GM21515 (cell line): Measurements from ENCODE around the gene MBNL1.

ENCODE experiments used
- ATAC-seq: cut with Tn5 transposase; IDR thresholded peaks from one replicate; pipeline ENCODE4 v1.9.1; 2021; ENCODE audit not compliant: unreplicated experiment

MBNL1 gene

DNA sequence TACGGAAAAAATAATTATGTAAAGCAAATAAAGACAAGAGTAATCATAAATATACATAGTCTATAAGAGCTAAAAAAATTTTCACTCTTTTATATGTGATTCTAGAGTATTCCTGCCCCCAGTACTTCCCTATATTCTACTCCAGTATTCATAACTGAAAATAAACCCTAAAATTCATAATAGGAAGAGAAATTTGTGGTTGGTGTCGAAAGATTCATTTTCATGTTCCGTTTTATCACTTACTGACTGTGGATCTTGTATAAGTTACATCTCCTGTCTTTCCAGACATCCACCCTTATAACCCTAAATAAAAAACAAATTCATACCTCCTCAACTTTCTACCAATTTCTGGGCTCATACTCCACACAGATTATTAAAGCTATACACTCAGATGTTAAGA, 16.0 kb upstream of the MBNL1 start:
- no peak for ATAC-seq

DNA sequence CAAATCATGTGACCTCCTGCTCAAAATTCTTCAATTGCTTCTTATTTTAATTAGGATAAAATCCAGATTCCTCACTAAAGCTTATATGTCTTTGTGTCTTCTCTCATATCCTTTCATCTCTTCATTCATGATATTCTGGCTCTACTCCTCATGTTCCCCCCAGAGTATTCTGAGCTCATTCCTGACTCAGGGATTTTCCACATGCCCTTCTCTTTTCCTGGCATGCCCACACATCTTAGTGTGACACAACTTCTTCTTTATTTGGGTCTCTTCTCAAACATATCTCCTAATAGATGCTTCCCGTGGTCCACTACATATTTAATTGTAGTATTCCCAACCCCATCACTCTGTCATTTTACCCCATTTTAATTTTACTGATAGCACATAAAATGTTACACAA, 15.2 kb upstream of the MBNL1 start:
- ATAC-seq = no peak

DNA sequence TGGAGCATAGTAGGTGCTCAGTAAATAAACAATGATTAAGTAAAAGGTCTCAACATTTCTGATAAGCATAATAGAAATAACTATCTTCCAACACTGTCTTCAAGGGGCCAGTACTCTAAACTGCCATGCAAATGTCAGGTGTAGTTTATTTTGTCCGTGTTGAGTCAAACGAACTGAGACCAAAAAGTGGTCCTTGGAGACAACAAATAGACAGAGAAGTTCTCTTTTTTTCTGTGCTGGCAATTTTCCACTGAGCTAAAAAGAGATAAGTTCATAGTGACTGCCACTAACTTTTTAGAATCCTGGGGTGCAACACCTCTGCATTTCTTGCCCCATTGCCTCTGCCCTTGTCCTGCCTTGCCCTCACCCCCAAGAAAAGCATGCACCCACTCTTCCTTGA, 14.7 kb upstream of the MBNL1 start:
- no peak for ATAC-seq

DNA sequence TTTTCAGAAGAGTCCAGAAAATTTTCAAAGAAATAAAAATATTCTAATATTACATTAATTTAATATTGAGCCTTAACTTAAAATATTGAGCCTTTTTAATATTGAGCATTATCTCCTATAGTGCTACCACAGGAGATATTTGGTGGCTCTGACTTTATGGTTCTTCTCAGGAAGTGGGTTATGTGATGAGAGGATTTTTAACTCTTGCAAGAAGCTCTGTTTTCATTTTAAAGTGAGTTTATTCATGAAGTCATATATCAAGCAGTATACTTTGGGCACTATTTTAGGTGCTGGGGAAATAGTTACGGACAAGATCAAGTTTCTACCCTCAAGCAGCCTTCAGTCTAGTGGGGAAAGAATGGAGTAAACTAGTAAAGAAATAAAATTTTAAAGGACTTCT, 13.4 kb upstream of the MBNL1 start:
- ATAC-seq = no peak

DNA sequence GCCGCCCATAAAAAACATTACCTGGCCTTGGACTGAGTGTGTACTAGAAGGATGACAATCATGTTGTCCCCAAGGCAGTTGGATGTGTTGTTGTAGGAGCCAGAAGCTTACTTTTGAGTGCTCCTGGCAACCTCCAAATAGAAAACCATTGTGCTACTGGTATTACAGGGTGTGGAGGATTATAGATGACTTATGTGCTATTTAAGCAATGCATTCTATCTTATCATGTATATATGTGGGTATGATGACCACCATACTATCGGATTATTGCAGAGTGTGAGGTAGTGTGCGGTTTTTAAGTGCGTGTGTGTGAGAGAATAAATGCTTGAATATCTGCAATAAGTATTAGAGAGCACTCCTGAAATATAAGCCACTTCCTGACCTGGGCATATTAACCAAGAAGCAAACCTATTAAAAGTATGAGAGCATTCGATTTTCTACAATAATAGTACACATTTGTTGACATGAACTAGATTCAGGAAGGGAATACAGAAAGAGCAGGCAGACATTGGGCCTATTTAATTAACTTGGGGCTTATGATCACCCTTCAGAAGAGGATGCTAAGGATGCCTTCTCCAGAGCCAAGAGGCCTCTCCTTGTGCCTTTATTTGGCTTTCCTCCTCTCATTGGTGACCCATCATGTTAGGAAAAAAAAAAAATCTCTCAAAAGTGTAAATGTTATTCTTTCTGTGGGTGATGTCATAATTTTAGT, 11.7 kb upstream of the MBNL1 start:
- no peak for ATAC-seq

DNA sequence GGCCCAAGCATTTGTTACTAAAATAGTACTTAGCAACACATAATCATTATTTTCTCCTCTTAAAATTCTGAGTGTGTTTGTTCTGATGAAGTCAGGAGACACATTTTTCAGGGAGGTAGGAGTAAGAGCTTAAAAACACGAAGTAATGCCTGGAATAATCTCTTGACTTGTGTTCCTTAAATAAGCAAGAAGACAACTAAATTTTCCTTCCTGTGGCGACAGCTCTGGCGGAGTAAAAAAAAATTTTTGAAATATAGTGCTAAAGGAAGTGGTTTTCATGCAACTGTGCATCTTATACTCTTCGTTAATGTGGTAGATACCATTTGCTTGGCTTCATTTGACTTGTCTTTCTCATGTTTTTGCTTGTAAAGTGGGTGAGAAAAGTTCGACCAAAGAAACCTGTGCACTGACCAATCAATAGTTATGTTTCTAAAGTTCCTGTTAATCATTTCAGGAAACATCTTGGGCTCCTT, 11.1 kb upstream of the MBNL1 start:
- peak; percentile 77 for ATAC-seq

DNA sequence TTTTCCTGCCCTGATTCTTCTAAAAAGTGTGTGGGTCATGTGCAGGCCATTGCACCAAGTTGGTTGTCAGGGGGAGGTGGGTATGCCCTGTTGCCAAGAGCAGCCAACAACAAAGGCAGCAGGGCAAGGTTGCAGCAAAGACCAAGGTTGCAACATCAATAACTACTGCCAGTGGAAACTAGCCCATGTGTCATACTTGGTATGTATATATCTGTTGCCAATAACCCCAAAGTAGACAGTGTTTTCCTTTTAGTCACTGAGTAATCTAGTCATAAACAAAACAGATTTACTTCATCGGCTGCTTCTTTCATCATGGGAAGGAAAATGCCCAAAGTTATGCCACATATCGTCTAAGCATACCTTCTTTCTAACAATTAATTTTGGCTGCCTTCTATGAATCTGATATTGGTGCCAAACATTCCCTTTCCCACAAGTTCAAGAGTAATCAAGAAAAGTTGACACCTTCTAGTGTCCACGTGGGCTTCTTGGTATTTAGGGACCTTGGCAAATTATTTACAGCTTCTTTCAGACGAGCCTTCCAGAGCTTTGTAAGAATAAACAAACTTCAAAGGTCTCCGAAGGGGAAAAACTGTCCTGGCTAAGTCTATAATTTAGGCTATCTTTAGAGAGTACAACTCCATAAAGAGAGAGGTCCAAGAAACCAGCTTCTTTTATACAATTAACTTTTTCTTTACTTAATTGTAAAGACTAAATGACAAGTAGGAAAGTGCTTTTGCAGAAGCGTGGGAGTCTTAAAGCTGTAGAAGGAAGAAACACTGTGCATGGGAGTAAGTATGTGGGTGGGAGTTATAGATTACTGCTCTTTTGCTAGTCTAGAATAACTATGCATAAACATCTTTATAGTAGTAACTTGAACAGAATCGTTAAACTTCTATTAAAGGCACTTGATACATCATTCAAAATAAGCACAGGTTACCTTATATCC, 10.0 kb upstream of the MBNL1 start:
- no peak for ATAC-seq

DNA sequence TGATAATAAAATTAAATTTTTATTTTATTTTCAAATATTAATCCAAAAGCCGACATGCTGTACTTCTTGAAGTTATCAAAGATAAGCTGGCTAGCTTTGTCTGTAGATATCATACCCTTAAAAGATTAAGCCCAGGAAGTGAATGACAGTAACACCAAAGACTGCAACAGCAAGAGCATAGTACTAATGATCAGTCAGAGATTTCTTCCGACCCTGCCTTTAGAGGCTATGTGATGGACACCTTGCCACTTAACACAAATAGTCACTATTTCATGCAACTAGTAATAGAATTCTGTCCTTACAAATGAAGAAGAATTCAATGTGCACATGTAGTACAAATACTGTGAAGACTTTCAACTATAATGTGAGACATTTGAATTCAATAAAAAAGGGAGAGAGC, 9.3 kb upstream of the MBNL1 start:
- no peak for ATAC-seq

DNA sequence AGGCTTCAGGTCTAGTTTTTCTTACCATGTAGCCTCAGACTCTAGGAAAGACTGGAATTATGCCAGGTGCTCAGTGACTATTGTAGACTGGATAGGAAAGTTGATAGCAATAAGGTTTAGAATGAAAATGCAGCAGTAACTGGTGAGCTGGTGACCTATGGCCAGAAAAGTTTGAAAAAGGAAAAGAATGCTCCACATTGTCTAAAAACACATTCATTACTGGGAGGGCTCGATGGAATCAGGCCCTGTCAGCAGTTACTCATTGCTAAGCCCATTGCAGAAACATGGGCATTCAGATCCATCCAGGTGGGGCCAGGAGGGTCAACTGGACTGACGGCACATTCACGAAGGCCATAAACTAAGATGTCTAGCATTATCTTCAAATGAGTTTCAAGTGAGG, 8.7 kb upstream of the MBNL1 start:
- no peak for ATAC-seq

DNA sequence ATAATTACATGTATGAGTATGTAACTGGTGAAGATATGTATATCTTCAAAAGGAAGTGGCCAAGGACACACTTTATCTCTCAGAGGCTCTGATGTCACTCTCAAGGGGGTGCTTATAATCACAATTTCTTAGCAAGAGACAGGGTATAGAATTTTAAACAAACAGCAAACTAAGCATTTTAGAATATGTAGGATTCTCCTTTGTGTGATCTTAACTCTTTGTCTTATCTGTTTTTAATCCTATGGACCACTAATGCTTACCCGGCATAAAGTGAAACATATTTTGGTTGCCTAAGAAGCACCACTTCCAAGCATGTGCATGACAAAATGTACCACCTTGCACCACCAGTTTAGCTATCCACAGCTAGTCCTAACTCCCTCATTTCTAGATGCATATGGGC, 8.2 kb upstream of the MBNL1 start:
- ATAC-seq = no peak

DNA sequence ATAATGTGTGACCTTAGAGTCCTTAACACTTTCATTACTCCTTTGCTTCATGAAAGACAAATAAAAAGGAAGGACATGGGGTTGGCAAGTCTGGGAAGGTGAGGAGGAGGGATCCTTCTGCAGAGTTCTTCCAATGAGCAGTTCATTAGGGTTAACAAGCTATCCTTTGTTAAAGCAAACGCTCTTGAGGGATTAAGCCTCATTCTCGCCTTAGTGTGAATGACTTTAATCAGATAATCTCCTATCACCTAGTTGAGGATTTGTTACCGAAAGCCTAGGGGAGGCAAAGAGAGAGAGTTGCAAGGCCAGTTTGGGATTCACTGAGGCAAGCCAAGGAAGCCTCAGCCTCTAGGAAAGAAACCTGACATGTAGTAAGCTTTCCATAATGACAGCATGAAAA, 7.4 kb upstream of the MBNL1 start:
- ATAC-seq = no peak

DNA sequence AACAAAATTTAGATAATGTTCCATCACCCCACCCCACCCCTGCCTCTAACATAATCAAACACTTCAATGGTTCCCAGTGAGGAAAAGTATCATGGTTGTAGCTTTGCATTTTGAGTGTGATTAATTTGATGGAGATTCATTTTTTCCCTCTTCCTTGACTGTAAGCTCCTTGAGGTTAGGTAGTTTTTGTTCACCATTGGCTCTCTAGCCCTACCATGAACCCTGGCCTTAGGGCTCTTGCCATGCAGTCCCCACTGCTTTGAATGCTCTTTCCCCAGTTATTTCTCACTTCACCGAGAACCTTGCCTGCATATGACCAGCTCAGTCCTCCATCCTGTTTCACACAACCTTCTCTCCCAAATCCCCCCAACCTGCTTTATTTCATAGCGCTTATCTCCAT, 5.0 kb upstream of the MBNL1 start:
- no peak for ATAC-seq

DNA sequence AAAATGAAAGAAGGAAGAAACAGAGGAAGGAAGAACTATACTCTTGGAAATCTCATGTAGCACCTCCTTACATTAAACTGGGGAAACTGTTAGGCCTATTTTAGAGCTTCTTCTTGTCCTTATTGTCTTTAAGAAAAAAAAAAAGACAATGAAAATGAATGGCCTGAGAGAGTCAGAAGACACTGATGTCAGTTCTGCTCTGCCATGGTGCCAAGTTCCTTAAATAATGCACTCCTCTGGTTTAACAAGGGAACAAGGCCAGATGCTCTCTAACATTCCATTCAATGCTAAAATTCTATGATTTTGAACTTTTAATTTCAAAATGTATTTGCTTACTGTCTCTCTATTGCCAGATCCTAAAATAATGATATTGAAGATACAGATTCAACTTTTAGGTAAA, 4.4 kb upstream of the MBNL1 start:
- ATAC-seq = no peak

DNA sequence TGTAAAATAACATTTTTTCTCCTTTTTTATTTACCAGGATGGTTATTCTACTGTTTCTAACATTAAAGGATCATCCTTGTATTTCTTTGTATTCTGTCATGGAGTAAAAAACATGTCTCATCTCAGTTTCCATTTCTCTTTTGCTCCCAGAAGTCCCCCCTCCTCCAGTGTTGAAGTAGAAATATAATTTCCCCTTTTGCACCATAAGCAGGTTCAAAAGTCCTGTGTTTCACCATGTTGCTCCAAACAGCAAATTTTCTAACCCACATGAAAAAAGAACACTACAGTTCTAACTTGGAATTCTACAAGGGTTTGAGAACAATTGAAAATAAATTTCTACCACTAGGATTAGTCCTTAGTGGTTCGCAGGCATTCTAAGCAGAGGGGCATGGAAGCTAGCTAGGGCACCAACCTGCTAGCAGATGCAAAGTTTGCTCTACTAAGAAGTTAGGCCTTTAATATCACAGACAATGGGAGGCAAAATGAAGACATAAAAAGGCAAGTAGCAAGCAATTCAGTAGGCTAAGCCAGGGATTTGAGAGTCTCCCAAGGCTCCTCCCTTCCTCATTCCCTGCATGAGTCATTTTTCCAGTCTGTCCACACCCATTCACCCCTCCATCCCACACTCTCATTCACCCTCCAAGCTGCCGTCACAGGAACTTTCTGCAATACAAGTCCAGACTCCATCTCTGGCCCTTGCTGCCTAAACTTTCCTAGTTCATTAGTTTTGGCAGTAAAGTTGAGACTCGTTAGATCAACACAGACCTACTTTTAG, 2.3 kb upstream of the MBNL1 start:
- no peak for ATAC-seq

DNA sequence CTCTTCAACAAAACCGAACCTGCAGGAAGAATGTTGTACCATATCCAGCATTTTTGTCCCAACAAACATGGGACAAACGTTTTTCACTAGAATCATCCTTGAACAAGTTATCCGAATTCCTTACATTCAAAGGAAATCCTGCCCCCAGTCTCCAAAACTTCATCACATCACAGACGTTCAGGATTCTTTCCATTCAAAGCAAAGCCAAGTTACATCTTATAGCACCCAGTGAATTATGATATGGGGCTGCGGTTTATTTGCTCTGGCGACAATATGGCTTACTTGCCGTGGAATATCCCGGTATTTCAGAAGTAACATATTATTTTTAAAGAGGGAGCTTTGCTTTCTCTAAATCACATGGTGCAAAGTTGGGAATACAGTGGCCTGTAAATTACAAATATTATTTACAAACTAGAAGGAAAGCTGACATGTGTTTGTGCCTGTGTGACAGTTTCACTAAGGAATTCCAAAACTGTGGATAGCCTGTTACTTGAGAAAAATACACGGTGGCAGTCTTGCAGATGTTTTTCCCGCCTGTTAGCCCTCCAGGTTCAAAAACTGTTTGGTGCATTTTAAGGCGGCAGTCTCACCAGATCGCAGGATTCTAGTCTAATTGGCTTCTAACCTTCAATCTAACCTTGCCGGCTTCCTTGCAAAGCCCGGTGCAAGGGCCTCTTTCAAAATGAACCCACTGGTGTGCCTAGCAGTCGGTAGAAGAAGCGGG, 736 bp upstream of the MBNL1 start:
- no peak for ATAC-seq

DNA sequence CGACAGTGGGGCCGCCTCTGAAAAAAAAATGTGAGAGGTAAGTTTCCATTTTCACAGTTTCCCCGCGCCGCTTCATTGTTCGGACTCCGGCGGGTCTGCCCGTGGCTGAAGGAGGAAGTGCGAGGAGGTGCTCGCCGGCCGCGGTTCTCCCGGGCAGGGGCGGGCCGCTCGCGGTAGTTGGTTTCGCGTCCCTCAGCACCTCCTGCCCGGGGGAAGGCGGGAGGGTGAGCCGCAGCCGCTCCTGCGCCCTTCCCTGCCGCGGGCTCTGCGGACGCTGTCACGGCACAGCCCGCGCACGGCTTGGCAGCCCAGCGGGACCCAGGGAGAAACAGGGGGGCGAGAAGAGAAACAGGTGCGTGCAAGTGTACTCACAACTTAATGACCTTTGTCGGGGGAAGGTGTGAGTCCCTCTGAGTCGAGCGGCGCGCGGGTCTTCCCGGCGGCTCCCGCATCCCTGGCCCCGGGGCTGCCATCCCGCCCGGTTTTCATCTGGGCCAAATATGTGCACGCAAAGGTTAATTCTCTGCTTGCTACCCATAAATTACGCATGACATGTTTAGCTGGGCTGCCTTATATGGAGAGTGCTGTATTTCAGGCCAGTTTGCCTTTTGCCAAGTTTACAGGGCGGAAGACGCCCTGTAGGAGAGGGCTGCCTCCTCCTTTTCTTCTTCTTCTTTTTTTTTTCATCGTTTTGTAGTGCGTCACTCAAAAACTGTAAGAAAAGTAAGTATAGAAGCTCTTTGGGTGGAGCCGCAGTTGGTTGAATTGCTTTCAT, 514 bp downstream of the MBNL1 start:
- peak; percentile 65 for ATAC-seq

DNA sequence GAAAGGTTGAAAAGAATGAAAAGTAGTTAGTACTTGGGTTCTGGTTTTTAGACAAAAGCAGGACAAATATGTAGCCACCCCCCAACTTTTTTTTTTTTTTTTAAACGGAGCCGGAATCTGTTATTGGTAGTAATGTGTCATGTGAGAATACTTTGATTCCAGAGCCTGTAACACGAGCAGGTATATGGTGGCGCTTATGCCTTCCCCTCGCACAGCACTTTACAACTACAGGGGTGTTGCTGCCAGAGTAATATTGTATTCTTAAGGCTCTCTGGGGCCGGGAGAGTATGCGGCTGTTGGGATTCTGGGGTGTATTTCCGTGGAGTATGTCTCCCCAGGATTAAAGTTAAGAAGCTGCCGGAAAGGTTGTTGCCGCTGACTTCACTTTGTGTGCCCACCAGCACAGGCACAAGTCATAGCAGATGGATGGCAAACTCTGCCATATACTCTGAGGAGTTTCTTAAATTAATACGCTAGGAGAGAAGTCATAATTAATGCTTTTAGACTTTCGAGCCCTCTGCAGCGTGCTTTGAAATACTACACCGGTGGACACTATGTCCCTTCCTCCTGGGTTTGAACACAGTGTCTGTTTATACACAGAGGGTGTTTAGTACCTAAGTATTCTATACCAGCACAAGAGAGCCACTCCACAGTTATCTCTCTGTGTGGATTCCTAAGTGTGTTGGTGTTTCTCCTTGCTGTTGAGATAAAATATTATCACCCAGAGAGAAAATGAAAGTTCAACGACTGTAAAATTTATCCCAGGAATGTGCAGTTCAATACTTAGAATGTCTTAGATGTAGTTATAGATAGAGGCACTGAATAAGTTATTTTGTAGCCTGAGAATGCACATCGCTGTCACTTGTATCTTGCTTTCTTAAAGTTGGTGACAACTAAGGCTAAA, 1.4 kb downstream of the MBNL1 start:
- ATAC-seq = no peak

DNA sequence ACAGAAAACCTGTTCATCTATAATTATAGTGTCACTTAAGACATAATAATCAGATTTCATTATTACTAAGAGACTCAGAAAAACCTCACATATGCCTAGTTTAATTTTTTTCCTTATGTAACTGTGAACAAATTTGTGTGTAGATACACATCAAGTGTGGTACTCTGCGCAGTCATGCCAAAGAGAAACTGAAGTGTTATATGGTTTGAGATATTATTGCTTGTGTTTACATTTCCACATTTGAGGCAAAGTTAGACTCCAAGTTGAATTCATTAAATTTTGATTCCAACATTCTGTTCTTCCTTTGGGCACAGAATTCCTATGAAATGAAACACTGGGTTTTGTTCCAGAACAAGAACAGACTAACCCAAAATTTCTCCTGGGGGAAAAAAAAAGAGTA, 2.2 kb downstream of the MBNL1 start:
- no peak for ATAC-seq
